SK-N-SH (cell line): ENCODE results near the gene TMEM63B. TPM values are rescaled to one million over a fixed set of nuclear protein-coding genes. Genes with fewer than 3 reads are reported as not detected.

Experiments used
- CTCF ChIA-PET: fragments of 300-600, 350-600 bp; formaldehyde crosslinking; extraction: SDS; loops from one replicate; lab custom pipeline; 2021; lab: Yijun Ruan, JAX
- POLR2A ChIA-PET: fragments of 350-600 bp; sonication (Branson Sonifier 250); formaldehyde crosslinking; extraction: SDS; loops from one replicate; lab custom pipeline; 2020; ENCODE audit warnings: antibody characterized with exemption, inconsistent platforms; lab: Yijun Ruan, JAX
- DNase-seq: peaks from one replicate; pipeline ENCODE4 v3.0.0; 2012
- H2AFZ ChIP-seq: fragments of 200-600 bp; sonication (generic); 2 replicates; pipeline ENCODE4 v1.8.1; 2016; ENCODE audit warnings: antibody characterized with exemption, mild to moderate bottlenecking, low read depth
- H3F3A ChIP-seq: fragments of 200-600 bp; sonication (generic); replicated peaks from 2 replicates; pipeline ENCODE3; 2016; ENCODE audit warnings: antibody characterized with exemption, mild to moderate bottlenecking; ENCODE audit not compliant: insufficient read depth
- H3K27ac ChIP-seq, 2 experiments: fragments of 200-500 bp in 1 of 2; fragments of 200-600 bp in 1 of 2; sonication (Bioruptor generic) in 1 of 2; sonication (generic), shearing (Covaris generic) in 1 of 2; 2 replicates each; pipeline versions ENCODE4 v1.5.1 to v1.6.1; 2014 to 2016; ENCODE audit warnings: low read depth in 2 of 2, inconsistent platforms in 1 of 2, low read length in 1 of 2, mild to moderate bottlenecking in 1 of 2, mixed read lengths in 1 of 2
- H3K27me3 ChIP-seq: fragments of 200-600 bp; sonication (generic), shearing (Covaris generic); 2 replicates; pipeline ENCODE4 v1.6.1; 2016; ENCODE audit warnings: mixed run types; ENCODE audit not compliant: insufficient read depth
- H3K36me3 ChIP-seq, 2 experiments: fragments of 200-500 bp in 1 of 2; fragments of 200-600 bp in 1 of 2; sonication (Bioruptor generic) in 1 of 2; sonication (generic) in 1 of 2; replicated peaks in 1 of 2; 2 replicates each; pipeline versions ENCODE3 to v1.5.1; 2014 to 2016; ENCODE audit warnings: low read length in 1 of 2, mild to moderate bottlenecking in 1 of 2; ENCODE audit not compliant: insufficient read depth in 2 of 2, control insufficient read depth in 1 of 2
- H3K4me1 ChIP-seq, 2 experiments: fragments of 200-500 bp in 1 of 2; fragments of 200-600 bp in 1 of 2; sonication (Bioruptor generic) in 1 of 2; sonication (generic), shearing (Covaris generic) in 1 of 2; 2 replicates each; pipeline versions ENCODE4 v1.5.1 to v1.6.1; 2014 to 2016; ENCODE audit warnings: low read depth in 1 of 2, low read length in 1 of 2, mixed run types in 1 of 2; ENCODE audit not compliant: insufficient read depth in 2 of 2, control insufficient read depth in 1 of 2
- H3K4me2 ChIP-seq: fragments of 200-600 bp; sonication (generic), shearing (Covaris generic); 2 replicates; pipeline ENCODE4 v1.6.1; 2017; ENCODE audit warnings: mixed run types
- H3K4me3 ChIP-seq, 2 experiments: fragments of 200-500 bp in 1 of 2; fragments of 200-600 bp in 1 of 2; sonication (Bioruptor generic) in 1 of 2; sonication (generic), shearing (Covaris generic) in 1 of 2; 2 replicates each; pipeline versions ENCODE4 v1.5.1 to v1.8.1; 2014 to 2016; ENCODE audit warnings: low read depth in 2 of 2, inconsistent platforms in 1 of 2, low read length in 1 of 2, mild to moderate bottlenecking in 1 of 2, mixed read lengths in 1 of 2, moderate library complexity in 1 of 2
- H3K79me2 ChIP-seq: fragments of 200-600 bp; sonication (generic); 2 replicates; pipeline ENCODE4 v1.8.1; 2017; ENCODE audit warnings: mild to moderate bottlenecking; ENCODE audit not compliant: insufficient read depth
- H3K9ac ChIP-seq: fragments of 200-600 bp; sonication (generic); 2 replicates; pipeline ENCODE4 v1.6.1; 2017; ENCODE audit warnings: mixed run types
- H3K9me2 ChIP-seq: fragments of 200-600 bp; sonication (generic); 2 replicates; pipeline ENCODE4 v1.6.1; 2017; ENCODE audit warnings: mixed run types
- H3K9me3 ChIP-seq: fragments of 200-600 bp; sonication (generic); 2 replicates; pipeline ENCODE4 v1.6.1; 2017; ENCODE audit warnings: mixed run types, mild to moderate bottlenecking, moderate library complexity
- H4K20me1 ChIP-seq: fragments of 200-600 bp; sonication (generic); 2 replicates; pipeline ENCODE4 v1.6.1; 2017; ENCODE audit warnings: mild to moderate bottlenecking, mixed run types; ENCODE audit not compliant: insufficient read depth
- CHD2 ChIP-seq: fragments of 150-350 bp; IDR thresholded peaks from 2 replicates; pipeline ENCODE4 v1.6.1; 2018; ENCODE audit warnings: low read length; ENCODE audit not compliant: partially characterized antibody
- ELF1 ChIP-seq: IDR thresholded peaks from 2 replicates; pipeline ENCODE4 v1.4.0; 2012
- EP300 ChIP-seq, 2 experiments: IDR thresholded peaks; 2 replicates each; pipeline versions ENCODE4 v1.4.0 to v1.6.1; 2012; ENCODE audit warnings: borderline replicate concordance in 1 of 2, low read depth in 1 of 2, low read length in 1 of 2
- EZH2phosphoT487 ChIP-seq: fragments of 200-600 bp; sonication (generic); IDR thresholded peaks from 2 replicates; pipeline ENCODE4 v1.6.1; 2017; ENCODE audit warnings: low read depth, mixed run types, mild to moderate bottlenecking, antibody characterized with exemption, moderate library complexity, borderline replicate concordance
- FOSL2 ChIP-seq: IDR thresholded peaks from 2 replicates; pipeline ENCODE4 v1.4.0; 2012; ENCODE audit warnings: low read depth, mild to moderate bottlenecking, moderate library complexity, borderline replicate concordance
- FOXJ3 ChIP-seq: sonication (generic); formaldehyde crosslinking; IDR thresholded peaks from 2 replicates; pipeline ENCODE4 v1.5.1; 2020; ENCODE audit warnings: mild to moderate bottlenecking, missing genetic modification reagents
- FOXM1 ChIP-seq: IDR thresholded peaks from 2 replicates; pipeline ENCODE4 v1.4.0; 2012; ENCODE audit warnings: low read depth, mild to moderate bottlenecking
- GATA2 ChIP-seq: sonication (generic); formaldehyde crosslinking; IDR thresholded peaks from 2 replicates; pipeline ENCODE4 v1.5.0; 2020; ENCODE audit warnings: mild to moderate bottlenecking, missing genetic modification reagents
- MEF2A ChIP-seq: IDR thresholded peaks from 2 replicates; pipeline ENCODE4 v1.4.0; 2012; ENCODE audit warnings: low read depth, borderline replicate concordance
- NFIC ChIP-seq: IDR thresholded peaks from 2 replicates; pipeline ENCODE4 v1.4.0; 2012; ENCODE audit warnings: borderline replicate concordance
- NRF1 ChIP-seq: IDR thresholded peaks from 2 replicates; pipeline ENCODE4 v1.6.1; 2012; ENCODE audit warnings: low read depth, mild to moderate bottlenecking, low read length
- POLR2AphosphoS5 ChIP-seq: IDR thresholded peaks from 2 replicates; pipeline ENCODE4 v1.6.1; 2012; ENCODE audit warnings: low read depth, low read length
- RAD21 ChIP-seq: IDR thresholded peaks from 2 replicates; pipeline ENCODE4 v1.6.1; 2012; ENCODE audit warnings: mild to moderate bottlenecking, low read length
- RCOR1 ChIP-seq: fragments of 150-350 bp; IDR thresholded peaks from 2 replicates; pipeline ENCODE4 v1.6.1; 2017; ENCODE audit warnings: antibody characterized with exemption, low read length
- RFX5 ChIP-seq: IDR thresholded peaks from 2 replicates; pipeline ENCODE4 v1.6.1; 2012; ENCODE audit warnings: mild to moderate bottlenecking, improper control_type of control experiment, low read length
- RXRA ChIP-seq: IDR thresholded peaks from 2 replicates; pipeline ENCODE4 v1.4.0; 2012; ENCODE audit warnings: low read depth, mild to moderate bottlenecking, borderline replicate concordance
- SIN3A ChIP-seq: IDR thresholded peaks from 2 replicates; pipeline ENCODE4 v1.6.1; 2012; ENCODE audit warnings: low read depth, mild to moderate bottlenecking, low read length, moderate library complexity, borderline replicate concordance
- SMC3 ChIP-seq: IDR thresholded peaks from 2 replicates; pipeline ENCODE4 v1.6.1; 2012; ENCODE audit warnings: low read depth, low read length, improper control_type of control experiment
- TAF1 ChIP-seq: IDR thresholded peaks from 2 replicates; pipeline ENCODE4 v1.6.1; 2012; ENCODE audit warnings: low read depth, mild to moderate bottlenecking, low read length, moderate library complexity, borderline replicate concordance
- TCF12 ChIP-seq: IDR thresholded peaks from 2 replicates; pipeline ENCODE4 v1.4.0; 2012
- YY1 ChIP-seq: IDR thresholded peaks from 2 replicates; pipeline ENCODE4 v1.4.0; 2012; ENCODE audit warnings: low read depth, mild to moderate bottlenecking
- WGBS: methylation state at CpG from one replicate; pipeline ENCODE4 v1.1.6; 2017; ENCODE audit warnings: low lambda C conversion rate; 5-methylcytosine and 5-hydroxymethylcytosine counted together
- polyA plus RNA-seq, 3 experiments: library from polyadenylated mRNA; depleted of rRNA; stranded (reverse); fragments of >200 nt; gene quantifications; 2 replicates each; pipeline ENCODE4 v1.2.3, GENCODE V29; 2012
- TF ChIP-seq, protein P1 (sequence below): IDR thresholded peaks from 2 replicates; pipeline ENCODE4; 2012
- TF ChIP-seq, protein P2 (sequence below): IDR thresholded peaks from 2 replicates; pipeline ENCODE4 v1.4.0; 2012; ENCODE audit warnings: low read depth, borderline replicate concordance

The TMEM63B gene
- polyA plus RNA-seq, 1 of the 3 experiments (the other 2 are of a cell fraction) = 52.7 TPM

DNA sequence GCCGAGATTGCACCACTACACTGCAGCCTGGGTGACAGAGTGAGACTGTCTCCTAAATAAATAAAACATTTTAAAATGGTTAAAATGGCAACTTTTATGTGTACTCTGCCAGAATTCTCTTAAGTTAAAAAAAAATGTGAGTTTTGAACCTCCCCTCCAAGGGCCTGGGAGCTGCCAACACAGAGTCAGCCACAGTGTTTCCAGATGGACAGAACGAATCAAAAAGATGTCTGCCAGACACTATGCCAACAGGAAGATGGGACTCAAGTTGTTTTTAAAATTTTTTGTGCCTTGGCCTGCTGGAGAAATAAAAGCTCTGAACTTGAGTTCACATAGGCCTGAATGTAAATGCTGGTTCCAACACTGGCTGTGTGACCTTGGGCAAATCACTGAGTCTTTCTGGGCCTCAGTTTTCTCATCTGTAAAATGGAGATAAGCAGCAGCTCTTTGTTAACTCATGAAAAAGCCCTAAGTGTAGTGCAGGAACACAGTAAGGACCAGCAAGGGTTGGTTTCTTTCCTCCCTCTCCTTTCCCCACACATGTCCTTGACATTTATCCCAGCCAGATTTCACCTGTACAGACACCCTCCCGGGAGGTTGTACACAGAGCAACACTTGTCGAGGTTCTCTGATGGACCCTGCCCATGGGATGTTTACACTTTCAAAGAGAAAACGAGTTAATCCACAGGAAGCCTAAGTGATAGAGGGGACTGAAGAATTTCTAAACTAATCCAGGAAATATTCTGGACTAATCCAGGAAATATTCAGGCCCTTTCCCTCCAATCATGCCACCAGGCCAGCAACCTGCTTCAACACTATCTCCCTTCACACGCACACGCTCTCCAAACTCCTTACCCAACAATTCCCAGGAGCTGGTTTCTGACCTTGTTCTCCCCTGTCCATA is 35.1 kb upstream of the TMEM63B start:
- ChIA-PET CTCF (interaction anchor here (0.7 to 4.7 kb wide), 5 partner anchors 13 to 145 kb away, joined by 3 to 21 read pairs (median 5); no protein-coding TSS in a partner anchor), POLR2A (no interaction called here)
- Histone ChIP-seq H3K27ac (no peak overlapping the region), H3K36me3 (no peaks in the 10 kb centered on the region), H3K4me2 (no peak overlapping the region), H3K9me3 (no peaks in the 10 kb centered on the region), H2AFZ (no peak overlapping the region), H4K20me1 (peaks cover 6% of the 10 kb centered on the region; the same call in 1 of the 2 replicates), H3F3A (peaks cover 2% of the 10 kb centered on the region), H3K9me2 (no peaks in the 10 kb centered on the region), H3K27me3 (no peaks in the 10 kb centered on the region), H3K79me2 (no peaks in the 10 kb centered on the region), H3K4me1 (peaks cover 0 to 7% of the 10 kb centered on the region in 2 experiments; a peak in 1 of 4 replicates), H3K9ac (no peak overlapping the region), H3K4me3 (no peak overlapping the region)
- TF ChIP-seq GATA2 (no peak), NFIC (no peak), YY1 (no peak), SMC3 (no peak), FOXJ3 (no peak), EP300 (IDR thresholded peaks at IDR 0.05; ENCODE audit: borderline replicate concordance in 1 of 2, low read depth in 1 of 2, low read length in 1 of 2) (no peak), RXRA (no peak), RFX5 (no peak), TAF1 (no peak), CHD2 (no peak), NRF1 (no peak), ELF1 (no peak), FOSL2 (no peak), MEF2A (no peak), RCOR1 (no peak)
- TF ChIP-seq, protein P1, sequence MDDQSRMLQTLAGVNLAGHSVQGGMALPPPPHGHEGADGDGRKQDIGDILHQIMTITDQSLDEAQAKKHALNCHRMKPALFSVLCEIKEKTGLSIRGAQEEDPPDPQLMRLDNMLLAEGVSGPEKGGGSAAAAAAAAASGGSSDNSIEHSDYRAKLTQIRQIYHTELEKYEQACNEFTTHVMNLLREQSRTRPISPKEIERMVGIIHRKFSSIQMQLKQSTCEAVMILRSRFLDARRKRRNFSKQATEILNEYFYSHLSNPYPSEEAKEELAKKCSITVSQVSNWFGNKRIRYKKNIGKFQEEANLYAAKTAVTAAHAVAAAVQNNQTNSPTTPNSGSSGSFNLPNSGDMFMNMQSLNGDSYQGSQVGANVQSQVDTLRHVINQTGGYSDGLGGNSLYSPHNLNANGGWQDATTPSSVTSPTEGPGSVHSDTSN = no peak
- 93% methylated on average over 7 of the region's 7 CpGs for WGBS
- no peak for DNase-seq

DNA sequence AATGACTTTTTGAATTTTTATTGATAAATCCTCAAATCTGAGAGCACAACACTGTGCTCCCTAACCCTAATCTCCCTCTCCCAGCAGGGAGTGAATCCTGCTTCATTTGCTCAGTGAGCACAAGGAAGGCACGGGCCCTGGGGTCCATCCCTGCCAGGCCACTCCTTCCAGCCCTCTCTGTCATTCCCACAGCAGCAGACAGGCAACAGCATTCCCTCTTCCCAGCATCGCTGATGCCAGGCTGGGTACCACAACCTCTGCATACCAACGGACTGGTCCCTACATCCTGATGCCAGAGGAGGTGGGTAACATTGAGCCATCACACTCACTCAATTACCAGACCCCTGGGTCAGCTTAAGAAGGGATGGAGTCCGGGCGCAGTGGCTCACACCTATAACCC is 34.3 kb upstream of the TMEM63B start:
- Histone ChIP-seq H4K20me1 (peaks cover 8% of the 10 kb centered on the region; the same call in 1 of the 2 replicates), H3K27me3 (no peaks in the 10 kb centered on the region), H3K9me3 (no peaks in the 10 kb centered on the region)
- TF ChIP-seq, protein P1 = no peak
- TF ChIP-seq RXRA (no peak), MEF2A (no peak), EZH2phosphoT487 (no peak), TCF12 (no peak), CHD2 (no peak), ELF1 (no peak), SIN3A (no peak), GATA2 (no peak), POLR2AphosphoS5 (no peak), RAD21 (no peak), FOXM1 (no peak)
- TF ChIP-seq, protein P2, sequence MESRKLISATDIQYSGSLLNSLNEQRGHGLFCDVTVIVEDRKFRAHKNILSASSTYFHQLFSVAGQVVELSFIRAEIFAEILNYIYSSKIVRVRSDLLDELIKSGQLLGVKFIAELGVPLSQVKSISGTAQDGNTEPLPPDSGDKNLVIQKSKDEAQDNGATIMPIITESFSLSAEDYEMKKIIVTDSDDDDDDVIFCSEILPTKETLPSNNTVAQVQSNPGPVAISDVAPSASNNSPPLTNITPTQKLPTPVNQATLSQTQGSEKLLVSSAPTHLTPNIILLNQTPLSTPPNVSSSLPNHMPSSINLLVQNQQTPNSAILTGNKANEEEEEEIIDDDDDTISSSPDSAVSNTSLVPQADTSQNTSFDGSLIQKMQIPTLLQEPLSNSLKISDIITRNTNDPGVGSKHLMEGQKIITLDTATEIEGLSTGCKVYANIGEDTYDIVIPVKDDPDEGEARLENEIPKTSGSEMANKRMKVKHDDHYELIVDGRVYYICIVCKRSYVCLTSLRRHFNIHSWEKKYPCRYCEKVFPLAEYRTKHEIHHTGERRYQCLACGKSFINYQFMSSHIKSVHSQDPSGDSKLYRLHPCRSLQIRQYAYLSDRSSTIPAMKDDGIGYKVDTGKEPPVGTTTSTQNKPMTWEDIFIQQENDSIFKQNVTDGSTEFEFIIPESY = no peak
- TF ChIP-seq, all 33 proteins: peak for 0
- DNase-seq = no peak
- H3K36me3 ChIP-seq = no peaks in the 10 kb centered on the region
- H3K4me1 ChIP-seq = no peaks in the 10 kb centered on the region; a peak in 1 of 4 replicates
- 96% methylated on average over 5 of the region's 5 CpGs for WGBS
- peaks cover 10% of the 10 kb centered on the region for H3F3A ChIP-seq
- H3K79me2 ChIP-seq = no peaks in the 10 kb centered on the region
- H3K4me3 ChIP-seq = no peak overlapping the region
- POLR2A ChIA-PET = no interaction called here
- no peak overlapping the region for H3K9ac ChIP-seq
- H3K4me2 ChIP-seq = no peak overlapping the region
- H3K9me2 ChIP-seq = no peaks in the 10 kb centered on the region
- CTCF ChIA-PET = interaction anchor here (0.7 to 1.3 kb wide), 2 partner anchors 58 to 145 kb away, joined by 3 to 5 read pairs; no protein-coding TSS in a partner anchor
- no peak overlapping the region for H3K27ac ChIP-seq
- no peak overlapping the region for H2AFZ ChIP-seq
